ENCODE data around the gene RNU7-1.

GRCh38 chr12:6968426-6968825, 24.8 kb downstream of the RNU7-1 start:
- TF ChIP-seq CTCF (conservative IDR thresholded peaks at IDR 0.05; ENCODE audit: low read depth, low read length) (no peak), ELK1 (IDR thresholded peaks at IDR 0.05; ENCODE audit: borderline replicate concordance, low read depth, low read length) (no peak), POLR2A (IDR thresholded peaks at IDR 0.05; ENCODE audit: low read depth, low read length) (no peak), SMC3 (IDR thresholded peaks at IDR 0.05; ENCODE audit: low read depth, low read length) (no peak), BHLHE40 (IDR thresholded peaks at IDR 0.05; ENCODE audit: low read depth, low read length) (no peak), RFX5 (IDR thresholded peaks at IDR 0.05; ENCODE audit: low read depth, low read length) (no peak), MAZ (IDR thresholded peaks at IDR 0.05; ENCODE audit: borderline replicate concordance, low read depth, low read length) (no peak), MXI1 (IDR thresholded peaks at IDR 0.05; ENCODE audit: borderline replicate concordance, low read depth, low read length) (no peak)
- TF ChIP-seq, protein P1, sequence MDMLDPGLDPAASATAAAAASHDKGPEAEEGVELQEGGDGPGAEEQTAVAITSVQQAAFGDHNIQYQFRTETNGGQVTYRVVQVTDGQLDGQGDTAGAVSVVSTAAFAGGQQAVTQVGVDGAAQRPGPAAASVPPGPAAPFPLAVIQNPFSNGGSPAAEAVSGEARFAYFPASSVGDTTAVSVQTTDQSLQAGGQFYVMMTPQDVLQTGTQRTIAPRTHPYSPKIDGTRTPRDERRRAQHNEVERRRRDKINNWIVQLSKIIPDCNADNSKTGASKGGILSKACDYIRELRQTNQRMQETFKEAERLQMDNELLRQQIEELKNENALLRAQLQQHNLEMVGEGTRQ (IDR thresholded peaks at IDR 0.05; ENCODE audit: low read depth, low read length), result no peak

Measured in IMR-90 (cell line).